ENCODE measurements around the gene ADTRP.
"Not testable (repeated sequence)": the region's sequence is repeated elsewhere in the genome, so short reads cannot be mapped to it uniquely, and the experiment has no call there.

The ADTRP gene

DNA sequence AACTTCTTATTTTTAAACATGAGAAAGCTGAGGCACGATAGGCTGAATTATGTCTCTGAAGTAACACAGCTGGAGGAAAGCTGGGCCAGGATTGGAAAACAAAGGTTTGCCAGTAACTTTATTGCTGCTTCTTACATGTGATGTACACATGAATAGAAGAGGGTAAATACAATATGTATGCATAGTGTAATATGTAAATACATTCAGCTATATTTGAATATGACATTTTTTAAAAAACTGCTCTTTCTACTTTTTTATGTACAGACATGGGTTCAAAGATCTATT lies 90.2 kb downstream of the ADTRP start:
- DNase-seq = no peak

- no peak for DNase-seq
Observed at GRCh38 chr6:11685481-11686093, 93.0 kb downstream of the ADTRP start.

- no peak for DNase-seq
Observed at GRCh38 chr6:11684901-11685480, 93.6 kb downstream of the ADTRP start.

- DNase-seq = no peak
Observed at GRCh38 chr6:11683871-11684270, 94.7 kb downstream of the ADTRP start.

DNA sequence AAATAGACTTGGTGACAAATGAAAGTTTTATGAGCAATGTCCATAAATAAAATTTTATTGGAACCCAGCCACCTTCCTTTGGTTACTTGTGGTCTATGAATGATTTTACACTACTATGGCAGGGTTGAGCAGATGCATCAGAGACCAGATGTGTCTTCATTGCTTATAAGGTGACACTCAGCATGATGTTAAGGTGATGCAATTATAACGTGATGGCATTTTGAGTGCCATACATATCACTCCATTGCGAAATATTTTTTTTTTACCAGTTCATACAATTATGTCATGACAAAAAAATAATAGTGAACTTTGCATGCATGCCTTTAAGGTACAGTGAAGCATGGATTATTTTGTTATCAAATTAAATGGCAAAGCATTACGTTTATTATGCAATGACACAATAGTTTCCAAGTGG lies 96.0 kb downstream of the ADTRP start:
- no peak for DNase-seq

DNA sequence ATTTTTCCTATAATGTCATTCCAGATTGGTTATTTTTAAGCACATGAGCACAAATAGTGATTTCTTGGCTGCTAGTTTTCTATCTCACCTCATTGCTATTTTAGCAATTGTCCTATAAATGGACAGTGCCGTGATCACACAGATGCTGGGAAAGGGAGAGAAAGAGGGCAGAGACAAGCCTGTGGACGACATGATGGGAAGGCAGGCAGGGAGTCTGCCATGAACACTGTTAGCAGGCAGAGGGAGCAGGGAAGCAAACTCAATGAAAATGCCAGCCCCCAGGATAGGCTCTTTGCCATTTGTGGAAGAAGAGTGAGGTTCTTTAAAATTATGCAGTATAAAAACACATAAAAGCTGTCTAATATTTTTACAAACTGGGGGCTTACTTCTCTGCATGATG lies 96.8 kb downstream of the ADTRP start:
- no peak for DNase-seq

GRCh38 chr6:11681357-11681756 lies 97.2 kb downstream of the ADTRP start:
- DNase-seq = no peak

DNA sequence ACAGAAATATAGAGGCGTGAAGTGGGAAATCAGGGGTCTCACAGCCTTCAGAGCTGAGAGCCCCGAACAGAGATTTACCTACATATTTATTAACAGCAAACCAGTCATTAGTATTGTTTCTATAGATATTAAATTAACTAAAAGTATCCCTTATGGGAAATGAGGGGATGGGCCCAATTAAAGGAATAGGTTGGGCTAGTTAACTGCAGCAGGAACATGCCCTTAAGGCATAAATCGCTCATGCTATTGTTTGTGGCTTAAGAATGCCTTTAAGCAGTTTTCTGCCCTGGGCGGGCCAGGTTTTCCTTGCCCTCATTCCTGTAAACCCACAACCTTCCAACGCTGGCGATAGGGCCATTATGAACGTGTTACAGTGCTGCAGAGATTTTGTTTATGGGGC lies 98.1 kb downstream of the ADTRP start:
- not testable (repeated sequence) for DNase-seq

DNA sequence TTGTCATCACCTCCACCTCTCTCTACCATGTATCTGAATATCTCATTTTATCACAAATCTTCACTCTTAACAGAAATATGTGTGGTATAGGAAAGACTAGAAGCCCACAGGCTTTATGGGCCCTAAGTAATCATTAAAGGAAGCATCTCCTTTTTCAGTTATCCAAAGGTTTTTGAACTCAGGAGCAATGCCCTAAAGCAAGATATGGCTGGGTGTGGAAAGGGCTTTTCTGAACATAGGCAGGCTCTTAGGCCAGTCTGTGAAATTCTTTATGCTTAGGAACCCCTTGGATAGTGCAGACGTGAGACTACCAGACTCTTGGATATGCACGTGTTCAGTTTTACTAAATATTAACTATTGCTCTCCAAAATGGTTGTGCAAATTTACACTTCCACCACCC lies 99.5 kb downstream of the ADTRP start:
- no peak for DNase-seq

DNA sequence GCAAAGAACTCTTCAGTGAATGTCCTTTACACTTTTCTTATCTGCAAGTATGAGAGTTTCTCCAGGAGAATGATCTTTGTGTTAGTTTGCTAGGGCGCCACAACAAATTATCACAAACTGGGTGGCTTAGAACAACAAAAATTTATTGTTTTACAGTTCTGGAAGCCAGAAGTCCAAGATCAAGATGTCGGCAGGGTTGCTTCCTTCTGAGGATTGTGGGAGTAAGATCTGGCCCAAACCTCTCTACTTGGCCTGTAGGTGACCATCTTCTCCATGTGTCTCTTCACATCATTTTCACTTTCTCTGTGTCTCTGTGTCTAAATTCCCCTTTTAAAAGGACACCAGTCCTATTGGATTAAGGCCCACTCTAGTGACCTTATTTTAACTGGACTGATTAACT lies 103.0 kb downstream of the ADTRP start:
- DNase-seq = no peak

DNA sequence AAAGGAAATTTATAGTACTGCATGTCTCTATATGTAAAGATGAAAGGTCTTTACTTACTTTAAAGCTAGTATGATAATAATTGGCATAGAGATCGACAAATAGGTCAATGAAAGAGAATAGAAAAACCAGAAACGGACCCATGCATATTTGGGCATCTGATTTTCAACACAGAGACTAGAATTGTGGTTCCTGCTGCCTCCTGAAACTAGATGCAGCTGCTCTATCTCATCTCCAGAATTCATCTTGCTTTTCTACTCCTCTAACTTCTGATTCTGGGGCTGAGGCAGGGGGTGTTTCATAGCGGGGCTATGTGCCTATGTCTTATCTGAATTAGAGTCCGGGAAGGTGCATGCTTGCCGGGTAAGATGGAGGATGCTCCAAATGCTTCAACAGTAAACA lies 105.9 kb downstream of the ADTRP start:
- DNase-seq = no peak

DNA sequence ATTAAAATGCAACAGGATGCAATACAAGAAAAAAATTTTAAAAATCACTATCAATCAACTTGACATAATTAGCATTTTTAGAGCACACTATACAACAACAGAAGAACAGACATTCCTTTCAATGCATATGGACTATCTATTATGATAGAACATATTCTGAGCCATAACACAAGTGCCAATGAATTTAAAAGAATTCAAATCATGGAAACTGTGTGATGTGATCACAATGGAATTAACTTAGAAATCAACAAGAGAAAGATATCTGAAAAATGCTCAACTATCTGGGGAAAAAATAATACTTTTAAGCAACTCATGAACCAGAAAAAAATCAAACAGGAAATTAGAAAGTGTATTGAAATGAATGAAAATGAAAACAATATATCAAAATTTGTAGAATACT lies 106.3 kb downstream of the ADTRP start:
- no peak for DNase-seq

- no peak for DNase-seq
Observed at GRCh38 chr6:11669696-11670095, 108.9 kb downstream of the ADTRP start.

DNA sequence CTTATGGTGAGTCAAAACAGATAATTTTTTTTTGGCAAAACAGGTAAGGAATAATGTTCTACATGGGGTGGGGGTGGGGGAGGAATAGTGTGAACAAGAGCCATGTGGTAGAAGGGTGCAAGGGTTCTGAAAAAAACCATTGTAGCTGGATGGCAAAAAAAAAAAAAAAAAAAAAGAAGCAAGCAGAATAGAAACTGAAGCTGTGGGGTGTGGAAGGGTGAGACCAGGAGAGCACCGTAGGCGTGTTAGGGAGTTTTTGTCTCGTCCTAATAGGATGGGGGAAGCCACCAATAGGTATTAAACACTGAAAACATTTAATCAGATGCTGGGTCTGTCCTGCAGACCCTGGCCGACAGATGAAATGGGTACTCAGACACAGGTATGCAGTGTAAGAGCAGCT lies 110.1 kb downstream of the ADTRP start:
- DNase-seq = no peak

GRCh38 chr6:11667876-11668275 lies 110.7 kb downstream of the ADTRP start:
- no peak for DNase-seq

- no peak for DNase-seq
Observed at GRCh38 chr6:11665604-11666326, 112.8 kb downstream of the ADTRP start.

Data from activated CD8-positive, alpha-beta memory T cell treated with anti-CD3 and anti-CD28 coated beads, Interleukin-2, amount 50 U/mL, for 4 hours (primary cell).